H1 (cell line): ENCODE measurements around the gene OR10J5. TPM values are rescaled to one million over a fixed set of nuclear protein-coding genes. Genes with fewer than 3 reads are reported as not detected.

ENCODE experiments used
- CTCF ChIA-PET: fragments of 300-600 bp; sonication (Branson Sonifier 250); formaldehyde crosslinking; loops from one replicate; lab custom pipeline; 2021; ENCODE audit not compliant: partially characterized antibody; lab: Charles Lee
- POLR2A ChIA-PET: fragments of 300-600 bp; sonication (Branson Sonifier 250); formaldehyde crosslinking; loops from one replicate; lab custom pipeline; 2021; ENCODE audit warnings: inconsistent platforms; ENCODE audit not compliant: partially characterized antibody; lab: Charles Lee
- DNase-seq, 2 experiments: peaks; one replicate each; pipeline versions ENCODE4 v3.0.0 to v3.0.0-alpha.2; 2010 to 2022; ENCODE audit warnings: low spot score in 2 of 2, low read depth in 1 of 2, mixed read lengths in 1 of 2
- FAIRE-seq: peaks from 2 replicates; lab custom pipeline; 2011; peaks lifted over from hg19 to GRCh38; lab: Jason Lieb, UNC
- H2AFZ ChIP-seq: 2 replicates; pipeline ENCODE4 v1.8.1; 2012; ENCODE audit warnings: low read length, inconsistent platforms
- H2AK5ac ChIP-seq: 2 replicates; pipeline ENCODE4 v1.6.1; 2013; ENCODE audit warnings: low read depth, low read length
- H2BK120ac ChIP-seq: replicated peaks from 2 replicates; pipeline ENCODE3; 2013; ENCODE audit warnings: low read depth, low read length, inconsistent platforms
- H2BK12ac ChIP-seq: 2 replicates; pipeline ENCODE4 v1.6.1; 2013; ENCODE audit warnings: low read depth, low read length
- H2BK15ac ChIP-seq: 2 replicates; pipeline ENCODE4 v1.6.1; 2013; ENCODE audit warnings: low read length
- H2BK20ac ChIP-seq: 2 replicates; pipeline ENCODE4 v1.6.1; 2013; ENCODE audit warnings: low read length
- H2BK5ac ChIP-seq: 2 replicates; pipeline ENCODE4 v1.6.1; 2013; ENCODE audit warnings: low read depth, low read length
- H3K14ac ChIP-seq: 2 replicates; pipeline ENCODE4 v1.6.1; 2013; ENCODE audit warnings: inconsistent platforms; ENCODE audit not compliant: insufficient read length
- H3K18ac ChIP-seq: 2 replicates; pipeline ENCODE4 v1.6.1; 2013; ENCODE audit warnings: low read length; ENCODE audit errors: extremely low read depth
- H3K23ac ChIP-seq: 2 replicates; pipeline ENCODE4 v1.6.1; 2013; ENCODE audit warnings: inconsistent platforms; ENCODE audit not compliant: insufficient read length
- H3K23me2 ChIP-seq: 2 replicates; pipeline ENCODE4 v1.6.1; 2013; ENCODE audit warnings: low read depth, low read length
- H3K27ac ChIP-seq: 2 replicates; pipeline ENCODE4 v1.6.1; 2011; ENCODE audit warnings: low read depth, low read length, inconsistent platforms
- H3K27me3 ChIP-seq, 4 experiments: replicated peaks in 1 of 4; 1 replicate in 1 of 4; 2 replicates in 3 of 4; pipeline versions ENCODE4 v1.6.1 to v1.8.1; 2011 to 2013; ENCODE audit warnings: low read length in 3 of 4, mild to moderate bottlenecking in 3 of 4, inconsistent platforms in 2 of 4, mixed read lengths in 2 of 4, moderate library complexity in 1 of 4; ENCODE audit not compliant: control insufficient read depth in 3 of 4, insufficient read depth in 3 of 4; ENCODE audit errors: extremely low read depth in 1 of 4
- H3K36me3 ChIP-seq, 4 experiments: 2 replicates each; pipeline versions ENCODE4 v1.6.1 to v1.8.1; 2011 to 2013; ENCODE audit warnings: mild to moderate bottlenecking in 4 of 4, low read length in 3 of 4, moderate library complexity in 2 of 4, control low read depth in 1 of 4, inconsistent platforms in 1 of 4; ENCODE audit not compliant: insufficient read depth in 4 of 4, control insufficient read depth in 2 of 4
- H3K4ac ChIP-seq: replicated peaks from 2 replicates; pipeline ENCODE3; 2013; ENCODE audit warnings: low read length, low read depth, mixed read lengths, inconsistent platforms; ENCODE audit not compliant: insufficient read length
- H3K4me1 ChIP-seq, 4 experiments: replicated peaks in 1 of 4; 1 replicate in 1 of 4; 2 replicates in 3 of 4; pipeline versions ENCODE4 v1.6.1 to v1.8.1; 2011 to 2013; ENCODE audit warnings: low read length in 3 of 4, inconsistent platforms in 2 of 4, mixed read lengths in 1 of 4; ENCODE audit not compliant: insufficient read depth in 4 of 4, control insufficient read depth in 3 of 4
- H3K4me2 ChIP-seq, 2 experiments: 2 replicates each; pipeline versions ENCODE4 v1.6.1 to v1.8.1; 2011 to 2013; ENCODE audit warnings: low read depth in 2 of 2, low read length in 2 of 2, control low read depth in 1 of 2, inconsistent platforms in 1 of 2, mild to moderate bottlenecking in 1 of 2; ENCODE audit not compliant: insufficient read depth in 1 of 2
- H3K4me3 ChIP-seq, 4 experiments: fragments of 200-600, 300-600 bp in 1 of 4; sonication (generic), shearing (Covaris generic), sonication (Bioruptor Twin) in 1 of 4; 2 replicates each; pipeline versions ENCODE4 v1.5.1 to v1.8.1; 2011 to 2016; ENCODE audit warnings: low read length in 4 of 4, low read depth in 3 of 4, control low read depth in 2 of 4, inconsistent platforms in 2 of 4, mild to moderate bottlenecking in 2 of 4, mixed read lengths in 1 of 4, moderate library complexity in 1 of 4; ENCODE audit not compliant: insufficient read depth in 2 of 4; ENCODE audit errors: extremely low read depth in 1 of 4
- H3K56ac ChIP-seq: replicated peaks from 2 replicates; pipeline ENCODE3; 2013; ENCODE audit warnings: low read depth, mild to moderate bottlenecking, mixed read lengths, low read length, inconsistent platforms; ENCODE audit not compliant: insufficient read length
- H3K79me1 ChIP-seq: 2 replicates; pipeline ENCODE4 v1.6.1; 2013; ENCODE audit warnings: low read depth, low read length, control low read depth
- H3K79me2 ChIP-seq, 2 experiments: 2 replicates each; pipeline versions ENCODE4 v1.6.1 to v1.8.1; 2012 to 2013; ENCODE audit warnings: low read length in 2 of 2, mild to moderate bottlenecking in 2 of 2, inconsistent platforms in 1 of 2; ENCODE audit not compliant: insufficient read depth in 2 of 2, control insufficient read depth in 1 of 2
- H3K9ac ChIP-seq, 4 experiments: replicated peaks in 1 of 4; 1 replicate in 1 of 4; 2 replicates in 3 of 4; pipeline versions ENCODE4 v1.6.1 to v1.8.1; 2011 to 2013; ENCODE audit warnings: low read depth in 3 of 4, low read length in 3 of 4, control low read depth in 2 of 4, mild to moderate bottlenecking in 2 of 4, moderate library complexity in 2 of 4, inconsistent platforms in 1 of 4; ENCODE audit errors: extremely low read depth in 1 of 4
- H3K9me3 ChIP-seq, 2 experiments: 2 replicates each; pipeline versions ENCODE4 v1.6.1 to v1.8.1; 2012 to 2013; ENCODE audit warnings: mild to moderate bottlenecking in 2 of 2, moderate library complexity in 2 of 2, control low read depth in 1 of 2, inconsistent platforms in 1 of 2, low read depth in 1 of 2, low read length in 1 of 2, mixed read lengths in 1 of 2; ENCODE audit not compliant: insufficient read depth in 2 of 2
- H4K20me1 ChIP-seq, 2 experiments: replicated peaks in 1 of 2; 2 replicates each; pipeline versions ENCODE3 to v1.8.1; 2011 to 2013; ENCODE audit warnings: inconsistent platforms in 2 of 2, low read length in 2 of 2, mild to moderate bottlenecking in 1 of 2; ENCODE audit not compliant: insufficient read depth in 2 of 2, control insufficient read depth in 1 of 2
- H4K5ac ChIP-seq: 2 replicates; pipeline ENCODE4 v1.6.1; 2013; ENCODE audit warnings: low read length, low read depth, mixed read lengths, inconsistent platforms; ENCODE audit not compliant: insufficient read length
- H4K8ac ChIP-seq: 2 replicates; pipeline ENCODE4 v1.8.0; 2013; ENCODE audit warnings: mild to moderate bottlenecking, moderate library complexity, low read length, inconsistent platforms; ENCODE audit not compliant: insufficient read depth; ENCODE audit errors: extremely low read depth
- H4K91ac ChIP-seq: replicated peaks from 2 replicates; pipeline ENCODE3; 2013; ENCODE audit warnings: low read length, mixed read lengths, inconsistent platforms; ENCODE audit not compliant: insufficient read length
- WGBS, 2 experiments: shearing (Covaris generic) in 1 of 2; methylation state at CpG; one replicate each; pipeline versions ENCODE4 v1.1.6 to v1.1.7; 2013 to 2015; ENCODE audit warnings: low lambda C conversion rate in 2 of 2, mixed read lengths in 2 of 2, inconsistent platforms in 1 of 2, low coverage in 1 of 2, missing lambda C conversion rate in 1 of 2; ENCODE audit not compliant: insufficient replicate concordance in 2 of 2, insufficient coverage in 1 of 2, insufficient read length in 1 of 2; ENCODE audit errors: extremely low coverage in 1 of 2, missing lambda C conversion rate in 1 of 2; 5-methylcytosine and 5-hydroxymethylcytosine counted together
- polyA plus RNA-seq, 7 experiments: library from polyadenylated mRNA; depleted of rRNA in 3 of 7; stranded (reverse) in 5 of 7; unstranded in 2 of 7; fragments of >200 nt in 5 of 7; fragments of 200-250 nt in 2 of 7; gene quantifications; 1 replicate in 5 of 7; 2 replicates in 1 of 7; 4 replicates in 1 of 7; pipeline versions ENCODE4 v1.2.1 to v1.2.3, GENCODE V29; 2011 to 2013; ENCODE audit warnings: missing spikeins in 2 of 7, mixed read lengths in 2 of 7
- total RNA-seq: library from RNA; stranded (reverse); fragmentation: NEBNext Ultra II Directional; extraction: Animal tissue kit (Norgen Biotek cat#: 25700); gene quantifications from 2 replicates; pipeline ENCODE4 v1.2.1, GENCODE V29; 2021

Gene OR10J5
- total and polyA plus RNA-seq, 2 of the 8 experiments (the other 6 are each of a cell fraction or from before 2014, with no cell fraction given), result not detected

- Histone ChIP-seq H3K36me3 (no peaks in the 10 kb centered on the region), H3K56ac (no peak overlapping the region), H2AFZ (no peak overlapping the region), H3K4ac (no peak overlapping the region), H4K20me1 (no peaks in the 10 kb centered on the region), H3K4me3 (no peak overlapping the region), H2BK5ac (no peak overlapping the region), H3K9ac (no peak overlapping the region), H3K79me2 (no peaks in the 10 kb centered on the region), H3K23ac (no peak overlapping the region), H3K27ac (no peak overlapping the region), H3K14ac (no peak overlapping the region), H2BK15ac (no peak overlapping the region), H2BK120ac (no peak overlapping the region), H3K4me1 (no peaks in the 10 kb centered on the region), H4K91ac (no peak overlapping the region), H3K27me3 (no peaks in the 10 kb centered on the region), H3K23me2 (no peaks in the 10 kb centered on the region), H3K9me3 (peaks cover 41 to 53% of the 10 kb centered on the region in 2 experiments), H4K8ac (no peak overlapping the region), H3K18ac (no peak overlapping the region), H2BK12ac (no peak overlapping the region), H2BK20ac (no peak overlapping the region), H2AK5ac (no peak overlapping the region), H3K4me2 (no peak overlapping the region), H4K5ac (no peak overlapping the region), H3K79me1 (no peaks in the 10 kb centered on the region)
- FAIRE-seq (no peak), DNase-seq (no peak)
- ChIA-PET CTCF (interaction anchor here (1.2 kb wide), 1 partner anchor 11 kb away, joined by 3 read pairs; no protein-coding TSS in a partner anchor), POLR2A (no interaction called here)
- WGBS, 2 experiments, result 70% methylated on average over 5 of the region's 5 CpGs; no CpG with 5 or more reads in 1 of the 2 experiments
These were observed 43.1 kb downstream of the OR10J5 start for GRCh38 chr1:159492575-159493323.
